HG03025 (cell line): ENCODE data around the gene AGBL3.

Experiments
- ATAC-seq: cut with Tn5 transposase; IDR thresholded peaks from one replicate; pipeline ENCODE4 v1.9.1; 2021; ENCODE audit warnings: mild to moderate bottlenecking, moderate library complexity; ENCODE audit not compliant: unreplicated experiment, low FRiP score

AGBL3 gene

GRCh38 chr7:135181261-135181928 is 195.1 kb downstream of the AGBL3 start:
- no peak for ATAC-seq

- ATAC-seq = no peak
Observed at GRCh38 chr7:135181929-135182678, 195.8 kb downstream of the AGBL3 start.

GRCh38 chr7:135183478-135183877 is 197.2 kb downstream of the AGBL3 start:
- ATAC-seq = no peak

GRCh38 chr7:135184254-135184841 is 198.0 kb downstream of the AGBL3 start:
- no peak for ATAC-seq
